ENCODE measurements around the gene MEX3C. TPM values are rescaled to one million over a fixed set of nuclear protein-coding genes. Genes with fewer than 3 reads are reported as not detected.

Gene MEX3C
- total RNA-seq, 1 donor, result 107 TPM

DNA sequence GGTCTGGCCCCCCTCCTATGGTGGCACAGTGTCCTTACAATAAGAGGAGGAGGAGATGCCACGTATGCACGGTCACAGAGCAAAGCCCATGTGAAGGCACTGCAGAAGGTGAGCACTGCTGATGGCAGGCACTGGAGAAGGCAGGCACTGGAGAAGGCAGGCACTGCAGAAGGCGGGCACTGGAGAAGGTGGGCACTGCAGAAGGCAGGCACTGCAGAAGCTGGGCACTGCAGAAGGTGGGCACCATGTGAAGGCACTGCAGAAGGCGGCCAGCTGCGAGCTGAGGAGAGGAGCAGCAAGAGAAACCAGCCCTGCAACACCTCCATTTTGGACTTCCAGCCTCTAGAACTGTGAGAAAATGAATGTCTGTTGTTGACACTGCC, 46.3 kb downstream of the MEX3C start:
- H3K4me1 ChIP-seq (ENCODE audit: insufficient read depth, low read length), result peaks cover 41% of the 10 kb centered on the region
- no peaks in the 10 kb centered on the region for H3K9me3 ChIP-seq (ENCODE audit: low read depth, low read length)
- H3K4me3 ChIP-seq (ENCODE audit: low read length), result no peak overlapping the region
- H3K27me3 ChIP-seq (ENCODE audit: insufficient read depth, low read length), result no peaks in the 10 kb centered on the region

DNA sequence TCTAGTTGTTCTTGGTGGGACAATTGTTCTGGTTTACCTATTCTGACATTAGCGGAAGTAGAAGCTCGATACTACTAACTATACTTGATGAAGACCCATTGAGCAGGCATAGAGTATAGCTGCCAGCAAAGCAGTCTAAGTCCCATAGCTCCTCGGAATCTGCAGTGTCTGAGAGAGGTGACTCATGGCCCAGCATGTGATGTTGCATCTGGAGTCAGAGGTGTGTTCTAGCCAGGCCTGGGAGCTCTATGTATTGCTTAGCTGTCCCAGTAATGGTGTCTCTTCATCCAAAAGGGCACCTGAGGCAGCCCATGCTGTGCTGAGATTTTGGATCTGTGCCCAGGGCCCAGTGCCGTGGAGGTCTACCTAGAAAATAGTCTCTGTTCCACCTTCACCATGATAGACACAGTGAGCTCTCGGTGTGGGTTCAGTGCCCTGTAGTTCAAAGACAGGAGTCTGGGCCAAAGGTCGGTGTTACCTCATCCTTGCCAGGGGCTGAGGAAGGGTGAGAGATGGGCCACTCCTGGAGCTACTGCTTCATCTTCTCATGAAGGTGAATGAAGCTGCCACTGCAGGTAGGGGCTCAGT, 47.3 kb downstream of the MEX3C start:
- H3K4me3 ChIP-seq (ENCODE audit: low read length), result no peak overlapping the region
- no peaks in the 10 kb centered on the region for H3K27me3 ChIP-seq (ENCODE audit: insufficient read depth, low read length)
- no peaks in the 10 kb centered on the region for H3K9me3 ChIP-seq (ENCODE audit: low read depth, low read length)
- peaks cover 41% of the 10 kb centered on the region for H3K4me1 ChIP-seq (ENCODE audit: insufficient read depth, low read length)

DNA sequence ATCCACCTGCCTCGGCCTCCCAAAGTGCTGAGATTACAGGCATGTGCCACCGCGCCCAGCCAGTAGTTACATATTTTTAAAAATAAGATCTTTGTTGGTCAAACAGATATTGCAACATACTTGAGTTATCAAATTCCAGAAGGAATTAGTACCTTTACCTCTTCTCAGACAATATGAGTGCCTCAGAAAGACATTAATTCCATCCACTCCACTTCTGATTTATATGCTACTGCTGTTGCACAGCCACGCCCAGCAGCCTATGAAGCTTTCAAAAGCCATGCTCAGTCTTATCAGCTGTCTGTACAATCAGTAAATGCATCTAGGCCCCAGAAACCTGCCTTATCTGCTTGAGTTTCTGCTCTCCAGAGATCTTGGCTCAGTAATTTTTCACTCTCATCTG, 47.8 kb downstream of the MEX3C start:
- Histone ChIP-seq H3K4me3 (ENCODE audit: low read length) (no peak overlapping the region), H3K4me1 (ENCODE audit: insufficient read depth, low read length) (peaks cover 39% of the 10 kb centered on the region), H3K9me3 (ENCODE audit: low read depth, low read length) (no peaks in the 10 kb centered on the region), H3K27me3 (ENCODE audit: insufficient read depth, low read length) (no peaks in the 10 kb centered on the region)

DNA sequence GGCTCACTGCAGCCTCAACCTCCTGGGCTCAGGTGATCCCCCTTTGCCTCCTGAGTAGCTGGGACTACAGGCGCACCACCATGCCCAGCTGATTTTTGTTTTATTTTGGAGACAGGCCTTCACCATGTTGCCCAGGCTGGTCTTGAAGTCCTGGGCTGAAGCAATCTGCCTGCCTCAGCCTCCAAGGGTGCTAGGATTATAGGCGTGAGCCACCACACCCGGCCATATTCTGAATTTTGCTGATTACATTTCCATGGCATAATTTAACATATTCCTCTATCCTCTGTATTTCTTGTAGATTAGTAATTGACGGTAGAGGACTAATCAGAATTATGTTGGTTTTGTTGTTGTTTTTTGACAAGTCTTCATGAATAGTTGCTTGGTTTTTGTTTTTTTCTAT, 50.6 kb downstream of the MEX3C start:
- Histone ChIP-seq H3K27me3 (ENCODE audit: insufficient read depth, low read length) (no peaks in the 10 kb centered on the region), H3K9me3 (ENCODE audit: low read depth, low read length) (no peaks in the 10 kb centered on the region), H3K4me3 (ENCODE audit: low read length) (no peak overlapping the region), H3K4me1 (ENCODE audit: insufficient read depth, low read length) (peaks cover 11% of the 10 kb centered on the region)

DNA sequence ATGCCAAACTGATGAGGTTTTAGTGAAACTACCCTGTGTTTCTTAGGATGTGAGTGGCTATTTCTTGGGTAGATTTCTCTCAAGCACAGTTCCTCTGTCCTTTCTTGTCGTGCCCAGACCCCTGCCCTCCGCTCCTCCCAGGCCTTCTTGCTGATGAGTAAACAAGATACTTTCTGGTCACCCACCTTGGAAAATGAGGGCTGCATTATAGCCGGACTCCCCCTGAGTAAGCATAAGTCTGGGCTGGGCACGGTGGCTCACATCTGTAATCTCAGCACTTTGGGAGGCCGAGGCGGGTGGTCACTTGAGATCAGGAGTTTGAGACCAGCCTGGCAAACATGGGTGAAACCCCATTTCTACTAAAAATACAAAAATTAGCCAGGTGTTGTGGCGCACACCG, 58.5 kb downstream of the MEX3C start:
- H3K4me1 ChIP-seq (ENCODE audit: insufficient read depth, low read length), result no peaks in the 10 kb centered on the region
- no peak overlapping the region for H3K4me3 ChIP-seq (ENCODE audit: low read length)
- no peaks in the 10 kb centered on the region for H3K27me3 ChIP-seq (ENCODE audit: insufficient read depth, low read length)
- H3K9me3 ChIP-seq (ENCODE audit: low read depth, low read length), result no peaks in the 10 kb centered on the region

DNA sequence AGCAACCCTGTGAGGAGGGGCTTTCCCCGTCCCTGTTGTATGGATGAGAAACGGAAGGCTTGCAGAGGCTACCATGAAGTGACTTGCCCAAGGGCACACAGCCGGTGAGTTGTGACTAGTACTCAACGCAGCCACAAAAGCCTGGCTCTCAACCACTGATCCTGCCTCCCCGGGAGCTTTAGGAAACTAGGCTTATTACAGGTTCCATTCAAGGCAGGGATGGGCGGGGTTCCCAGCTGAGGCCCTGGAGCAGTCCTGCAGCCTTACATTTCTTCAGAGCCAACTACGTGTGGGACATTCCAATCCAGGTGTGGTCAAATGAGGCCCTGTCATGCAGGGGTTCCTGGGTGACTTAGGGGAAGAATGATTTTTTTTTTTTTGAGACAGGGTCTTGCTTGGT, 59.6 kb downstream of the MEX3C start:
- Histone ChIP-seq H3K4me1 (ENCODE audit: insufficient read depth, low read length) (no peaks in the 10 kb centered on the region), H3K4me3 (ENCODE audit: low read length) (no peak overlapping the region), H3K27me3 (ENCODE audit: insufficient read depth, low read length) (no peaks in the 10 kb centered on the region), H3K9me3 (ENCODE audit: low read depth, low read length) (no peaks in the 10 kb centered on the region)

DNA sequence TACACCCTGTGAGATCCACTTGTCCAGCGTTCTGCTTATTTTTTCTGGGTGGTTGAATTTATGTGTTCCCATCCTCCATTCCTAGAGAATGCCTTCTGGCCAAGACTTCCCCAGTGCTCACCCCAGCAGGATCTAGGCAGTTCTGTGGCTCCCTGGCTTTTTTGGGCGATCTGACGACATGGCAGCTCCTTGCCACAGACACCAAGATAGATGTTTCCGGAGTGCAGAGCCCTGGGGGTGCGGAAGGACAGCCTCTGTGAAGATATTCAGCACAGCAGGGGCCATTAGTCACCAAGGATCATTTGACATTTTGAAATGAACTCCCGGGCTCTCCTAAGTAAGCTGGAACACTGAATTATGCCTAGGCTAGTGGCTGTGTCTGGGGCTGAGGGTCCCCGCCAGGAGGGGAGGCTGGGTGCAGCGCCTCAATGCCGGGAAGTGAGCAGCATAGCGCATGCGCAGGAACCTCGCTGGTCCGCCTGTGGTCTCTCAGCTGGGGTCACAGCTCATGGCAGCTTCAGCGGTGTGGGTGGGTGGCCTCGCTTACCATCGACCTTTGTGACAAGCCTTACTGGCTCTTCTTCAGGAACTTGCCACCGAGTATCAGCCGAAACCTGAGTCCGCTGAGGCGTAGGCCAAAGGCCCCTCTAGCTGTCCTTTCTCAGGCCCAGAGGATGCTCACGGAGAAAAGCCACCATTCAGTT, 60.3 kb downstream of the MEX3C start:
- Histone ChIP-seq H3K27me3 (ENCODE audit: insufficient read depth, low read length) (no peaks in the 10 kb centered on the region), H3K4me3 (ENCODE audit: low read length) (no peak overlapping the region), H3K9me3 (ENCODE audit: low read depth, low read length) (no peaks in the 10 kb centered on the region), H3K4me1 (ENCODE audit: insufficient read depth, low read length) (no peaks in the 10 kb centered on the region)

DNA sequence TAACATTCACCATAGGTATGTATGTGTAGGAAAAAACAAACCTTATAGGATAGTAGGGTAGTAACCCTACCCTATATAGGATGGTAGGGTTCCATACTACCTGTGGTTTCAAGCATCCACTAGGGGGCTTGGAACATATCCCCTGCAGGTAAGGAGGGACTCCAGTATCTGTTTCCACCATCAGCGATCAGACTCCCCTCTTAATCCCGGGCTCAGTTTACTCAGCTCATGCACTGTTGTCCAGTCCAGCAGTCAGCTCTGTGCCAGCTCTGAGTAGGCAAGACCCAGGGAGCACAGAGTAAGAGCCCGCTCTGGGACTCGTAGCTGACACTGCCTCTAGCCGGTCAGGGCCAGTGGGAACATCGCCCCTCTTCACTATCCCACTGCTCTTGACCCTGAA, 61.7 kb downstream of the MEX3C start:
- H3K27me3 ChIP-seq (ENCODE audit: insufficient read depth, low read length), result no peaks in the 10 kb centered on the region
- no peaks in the 10 kb centered on the region for H3K4me1 ChIP-seq (ENCODE audit: insufficient read depth, low read length)
- no peak overlapping the region for H3K4me3 ChIP-seq (ENCODE audit: low read length)
- no peaks in the 10 kb centered on the region for H3K9me3 ChIP-seq (ENCODE audit: low read depth, low read length)

DNA sequence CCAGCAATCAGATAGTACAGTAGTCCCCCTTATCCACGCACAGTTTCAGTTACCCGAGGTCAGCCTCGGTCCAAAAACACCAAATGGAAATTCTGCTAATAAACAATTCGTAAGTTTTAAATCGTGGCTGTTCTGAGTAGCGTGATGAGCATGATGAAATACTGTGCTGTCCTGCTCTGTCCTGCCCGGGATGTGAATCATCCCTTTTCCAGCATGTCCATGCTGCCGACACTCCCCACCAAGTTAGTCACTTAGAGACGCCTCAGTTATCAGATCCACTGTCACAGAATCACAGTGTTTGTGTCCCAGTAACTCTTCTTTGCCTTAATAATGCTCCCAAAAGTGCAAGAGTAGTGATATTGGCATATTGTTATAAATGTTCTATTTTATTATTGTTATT, 62.1 kb downstream of the MEX3C start:
- Histone ChIP-seq H3K4me3 (ENCODE audit: low read length) (no peak overlapping the region), H3K27me3 (ENCODE audit: insufficient read depth, low read length) (no peaks in the 10 kb centered on the region), H3K4me1 (ENCODE audit: insufficient read depth, low read length) (no peaks in the 10 kb centered on the region), H3K9me3 (ENCODE audit: low read depth, low read length) (no peaks in the 10 kb centered on the region)

DNA sequence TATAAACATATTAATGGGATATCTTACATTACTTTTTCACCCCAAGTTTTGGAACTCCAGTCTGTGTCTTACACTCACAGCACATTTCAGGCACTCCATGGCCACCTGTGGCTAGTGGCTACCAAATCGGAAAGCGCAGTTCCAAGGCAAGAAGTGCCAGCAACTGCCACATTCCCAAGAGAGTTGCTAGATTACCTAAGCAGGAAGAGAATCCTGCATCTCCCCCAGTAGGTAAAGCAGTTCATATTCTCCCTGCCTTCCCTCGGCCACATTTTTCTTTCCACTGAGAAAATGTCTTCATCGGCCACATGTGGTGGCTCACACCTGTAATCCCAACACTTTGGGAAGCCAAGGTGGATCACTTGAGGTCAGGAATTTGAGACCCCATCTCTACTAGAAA, 62.8 kb downstream of the MEX3C start:
- Histone ChIP-seq H3K27me3 (ENCODE audit: insufficient read depth, low read length) (no peaks in the 10 kb centered on the region), H3K4me1 (ENCODE audit: insufficient read depth, low read length) (no peaks in the 10 kb centered on the region), H3K9me3 (ENCODE audit: low read depth, low read length) (no peaks in the 10 kb centered on the region), H3K4me3 (ENCODE audit: low read length) (no peak overlapping the region)

DNA sequence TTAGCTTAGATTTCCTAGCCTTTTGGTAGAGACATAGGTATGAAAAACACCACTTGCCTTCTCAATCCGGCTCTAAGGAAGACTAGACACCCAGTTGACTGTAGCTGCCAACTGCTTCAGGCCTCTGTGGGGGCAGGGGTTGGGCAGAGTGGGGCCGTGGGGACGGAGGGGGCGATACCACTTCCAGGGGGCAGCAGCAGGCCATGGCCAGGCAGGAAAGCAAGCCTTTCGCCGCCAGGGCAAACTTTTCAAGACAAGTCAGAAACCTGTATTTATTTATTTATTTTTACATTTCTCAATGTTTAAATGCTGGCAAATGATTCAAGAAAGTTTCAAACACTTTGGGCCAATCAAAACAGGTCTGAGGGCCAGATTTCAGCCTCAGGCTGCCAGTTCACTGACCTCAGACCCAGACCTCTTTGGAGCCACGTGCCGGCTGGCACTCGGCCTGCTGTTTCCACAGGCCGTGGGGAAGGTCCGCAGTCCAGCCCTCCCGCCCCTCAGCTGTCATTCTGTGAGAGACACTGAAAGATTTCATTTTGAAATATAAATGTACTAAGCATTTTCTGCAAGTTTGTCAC, 63.8 kb downstream of the MEX3C start:
- Histone ChIP-seq H3K9me3 (ENCODE audit: low read depth, low read length) (no peaks in the 10 kb centered on the region), H3K4me3 (ENCODE audit: low read length) (no peak overlapping the region), H3K27me3 (ENCODE audit: insufficient read depth, low read length) (no peaks in the 10 kb centered on the region), H3K4me1 (ENCODE audit: insufficient read depth, low read length) (no peaks in the 10 kb centered on the region)

DNA sequence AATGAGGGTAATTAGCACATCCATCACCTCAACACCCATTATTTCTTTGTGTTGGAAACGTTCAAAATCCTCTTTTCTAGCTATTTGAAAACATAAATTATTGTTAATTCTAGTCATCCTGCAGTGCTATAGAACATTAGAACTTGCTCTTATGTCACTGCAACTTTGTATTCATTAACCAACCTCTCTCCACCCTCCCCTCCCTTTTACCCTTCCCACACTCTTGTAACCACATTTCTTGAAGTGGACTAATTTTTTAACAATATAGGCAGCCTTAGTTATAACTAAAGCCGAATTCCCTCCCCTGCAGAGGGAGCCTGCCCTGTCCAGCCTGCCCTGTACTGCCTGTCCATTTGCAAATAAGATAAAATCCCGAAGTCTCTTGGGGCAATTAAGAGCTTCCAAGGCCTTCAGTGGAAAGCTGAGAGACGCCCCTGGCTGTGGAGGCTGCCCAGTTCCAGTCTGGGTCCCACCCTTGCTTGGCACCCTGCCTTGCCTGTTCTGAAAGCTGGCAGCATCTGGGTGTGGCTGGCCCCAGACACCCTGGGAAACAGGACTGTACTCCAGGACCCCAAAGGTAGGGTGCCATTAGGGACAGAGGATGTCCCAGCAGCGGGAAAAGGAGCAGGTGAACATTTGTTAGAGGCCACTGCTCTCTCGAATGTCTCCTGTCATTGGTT, 65.1 kb downstream of the MEX3C start:
- Histone ChIP-seq H3K27me3 (ENCODE audit: insufficient read depth, low read length) (no peaks in the 10 kb centered on the region), H3K4me3 (ENCODE audit: low read length) (no peak overlapping the region), H3K9me3 (ENCODE audit: low read depth, low read length) (no peaks in the 10 kb centered on the region), H3K4me1 (ENCODE audit: insufficient read depth, low read length) (no peaks in the 10 kb centered on the region)

DNA sequence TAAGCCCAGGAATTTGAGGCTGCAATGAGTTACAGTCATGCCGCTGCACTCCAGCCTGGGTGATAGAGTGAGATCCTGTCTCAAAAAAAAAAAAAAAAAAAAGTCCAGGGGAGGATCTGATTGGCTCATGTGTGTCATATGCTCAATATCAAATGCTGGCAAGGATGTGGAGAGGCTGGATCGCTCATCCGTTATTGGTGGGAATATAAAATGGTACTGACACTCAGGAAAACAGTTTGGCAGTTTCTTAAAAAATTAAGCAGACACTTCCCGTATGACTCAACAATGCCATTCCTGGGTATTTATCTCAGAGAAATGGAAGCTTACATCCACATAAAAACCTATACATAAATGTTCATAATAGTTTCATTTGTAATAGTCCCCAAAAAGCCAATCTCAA, 68.9 kb downstream of the MEX3C start:
- H3K4me3 ChIP-seq (ENCODE audit: low read length), result no peak overlapping the region
- no peaks in the 10 kb centered on the region for H3K9me3 ChIP-seq (ENCODE audit: low read depth, low read length)
- no peaks in the 10 kb centered on the region for H3K4me1 ChIP-seq (ENCODE audit: insufficient read depth, low read length)
- no peaks in the 10 kb centered on the region for H3K27me3 ChIP-seq (ENCODE audit: insufficient read depth, low read length)

DNA sequence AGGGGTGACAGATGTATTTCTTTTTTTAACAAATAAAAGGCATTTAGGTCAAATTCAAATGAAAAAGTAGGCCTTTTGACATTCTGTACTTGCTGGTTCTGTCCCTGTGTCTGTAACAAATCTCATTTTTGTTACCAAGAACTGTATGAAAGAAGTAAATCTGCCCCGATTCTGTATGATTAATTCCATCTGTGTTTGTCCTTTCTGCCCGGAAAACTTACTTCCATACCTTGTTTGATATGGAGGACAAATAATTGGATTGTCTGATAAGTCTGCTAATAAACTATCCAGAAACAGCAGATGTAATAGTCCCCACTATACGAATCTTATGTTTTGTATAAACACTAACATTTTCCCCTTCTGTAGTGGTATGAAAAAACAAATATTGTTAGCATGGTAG, 69.8 kb downstream of the MEX3C start:
- no peaks in the 10 kb centered on the region for H3K9me3 ChIP-seq (ENCODE audit: low read depth, low read length)
- H3K4me3 ChIP-seq (ENCODE audit: low read length), result no peak overlapping the region
- H3K27me3 ChIP-seq (ENCODE audit: insufficient read depth, low read length), result no peaks in the 10 kb centered on the region
- H3K4me1 ChIP-seq (ENCODE audit: insufficient read depth, low read length), result no peaks in the 10 kb centered on the region

DNA sequence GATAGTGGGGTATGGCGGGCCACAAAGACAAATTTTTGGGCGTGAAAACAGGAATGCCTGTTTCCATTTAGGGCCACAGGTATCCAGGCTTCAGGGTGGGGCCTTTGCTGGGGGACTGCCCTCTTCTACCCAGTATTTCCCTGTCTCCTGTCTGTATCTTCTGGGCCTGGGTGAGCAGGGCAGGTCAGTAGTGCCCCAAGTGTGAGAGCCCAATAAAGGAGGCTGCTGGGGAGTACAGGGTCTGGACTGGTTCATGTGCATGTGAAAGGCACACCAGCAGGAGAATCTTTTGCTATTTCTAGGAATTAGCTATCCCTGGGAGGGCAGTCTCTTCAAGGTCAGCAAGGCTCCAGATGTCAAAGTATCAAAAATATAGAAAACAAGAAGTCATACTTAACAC, 71.5 kb downstream of the MEX3C start:
- H3K4me3 ChIP-seq (ENCODE audit: low read length), result no peak overlapping the region
- H3K4me1 ChIP-seq (ENCODE audit: insufficient read depth, low read length), result no peaks in the 10 kb centered on the region

More for the DNA sequence above, 71.5 kb downstream of the MEX3C start:
- Histone ChIP-seq H3K27me3 (ENCODE audit: insufficient read depth, low read length) (no peaks in the 10 kb centered on the region), H3K9me3 (ENCODE audit: low read depth, low read length) (no peaks in the 10 kb centered on the region)

Measured in mononuclear cell (primary cell).